HCT116 (cell line): Measurements from ENCODE around the gene LRRC3. TPM values are rescaled to one million over a fixed set of nuclear protein-coding genes. Genes with fewer than 3 reads are reported as not detected.

Source experiments
- ATAC-seq: fragments of 200-7000 bp; cut with Tn5 transposase; 2 replicates; pipeline ENCODE4 v1.9.1; 2020; ENCODE audit warnings: mild to moderate bottlenecking, moderate library complexity
- BruUV-seq: library from RNA; stranded (reverse); fragments of 400-500 nt; replicated peaks from 2 replicates; lab custom pipeline; 2021; lab: Mats Ljungman, UMichigan
- CTCF ChIA-PET: fragments of 300-600 bp; sonication (Branson Sonifier 250); formaldehyde crosslinking; loops from one replicate; lab custom pipeline; 2021; ENCODE audit warnings: antibody characterized with exemption; lab: Charles Lee
- POLR2A ChIA-PET: fragments of 300-600, 350-600 bp; sonication (Branson Sonifier 250); formaldehyde crosslinking; loops from one replicate; lab custom pipeline; 2021; ENCODE audit warnings: antibody characterized with exemption; lab: Charles Lee
- RAD21 ChIA-PET, 2 experiments: fragments of 300-600 bp; sonication (Branson Sonifier 250); formaldehyde crosslinking; loops; one replicate each; lab custom pipeline; 2023; ENCODE audit warnings: low total read pairs in 2 of 2; ENCODE audit not compliant: uncharacterized antibody in 2 of 2, unreplicated experiment in 2 of 2, low non-redundant PET in 1 of 2; lab: Charles Lee
- DNase-seq: peaks from one replicate; pipeline ENCODE4 v3.0.0-alpha.2; 2010; ENCODE audit warnings: low read depth, low spot score
- H2AFZ ChIP-seq: fragments of 200-600 bp; shearing (Covaris generic), sonication (generic); 2 replicates; pipeline ENCODE4 v1.6.1; 2017; ENCODE audit warnings: low read depth, mixed run types, mixed read lengths, antibody characterized with exemption, low read length; ENCODE audit not compliant: poor library complexity, severe bottlenecking
- H3K27ac ChIP-seq: 2 replicates; pipeline ENCODE4 v1.5.1; 2012; ENCODE audit warnings: low read depth, low read length
- H3K27me3 ChIP-seq: fragments of 200-600 bp; sonication (generic); 2 replicates; pipeline ENCODE4 v1.6.1; 2016; ENCODE audit warnings: mixed run types, low read length, mixed read lengths; ENCODE audit not compliant: insufficient read depth
- H3K36me3 ChIP-seq, 2 experiments: fragments of 200-500 bp in 1 of 2; fragments of 200-600 bp in 1 of 2; sonication (Bioruptor generic) in 1 of 2; sonication (generic) in 1 of 2; 2 replicates each; pipeline versions ENCODE4 v1.5.1 to v1.6.1; 2014 to 2016; ENCODE audit warnings: low read length in 2 of 2, inconsistent platforms in 1 of 2, mixed read lengths in 1 of 2, mixed run types in 1 of 2; ENCODE audit not compliant: insufficient read depth in 2 of 2, control insufficient read depth in 1 of 2
- H3K4me1 ChIP-seq, 2 experiments: fragments of 200-600 bp in 1 of 2; sonication (generic) in 1 of 2; 2 replicates each; pipeline versions ENCODE4 v1.5.1 to v1.6.1; 2012 to 2017; ENCODE audit warnings: low read length in 2 of 2, inconsistent platforms in 1 of 2, mild to moderate bottlenecking in 1 of 2, mixed read lengths in 1 of 2, mixed run types in 1 of 2, moderate library complexity in 1 of 2; ENCODE audit not compliant: insufficient read depth in 2 of 2, control insufficient read depth in 1 of 2
- H3K4me2 ChIP-seq: fragments of 200-600 bp; sonication (generic); 2 replicates; pipeline ENCODE4 v1.6.1; 2017; ENCODE audit warnings: mixed run types, low read length, mixed read lengths
- H3K4me3 ChIP-seq, 2 experiments: fragments of 200-600 bp in 1 of 2; sonication (generic) in 1 of 2; replicated peaks in 1 of 2; 2 replicates each; pipeline ENCODE4 v1.5.1; 2011 to 2016; ENCODE audit warnings: low read length in 2 of 2, control low read depth in 1 of 2, low read depth in 1 of 2, mild to moderate bottlenecking in 1 of 2, mixed read lengths in 1 of 2, mixed run types in 1 of 2
- H3K79me2 ChIP-seq: fragments of 200-600 bp; sonication (generic); 2 replicates; pipeline ENCODE4 v1.6.1; 2017; ENCODE audit warnings: mild to moderate bottlenecking, mixed run types, low read length, moderate library complexity, mixed read lengths; ENCODE audit not compliant: insufficient read depth
- H3K9ac ChIP-seq: fragments of 200-600 bp; sonication (generic); 2 replicates; pipeline ENCODE4 v1.6.1; 2016; ENCODE audit warnings: low read length, mixed read lengths
- H3K9me2 ChIP-seq: fragments of 200-600 bp; sonication (generic), shearing (Covaris generic); 2 replicates; pipeline ENCODE4 v1.6.1; 2017; ENCODE audit warnings: mixed run types, mild to moderate bottlenecking, moderate library complexity; ENCODE audit not compliant: insufficient read depth
- H3K9me3 ChIP-seq, 2 experiments: fragments of 200-500 bp in 1 of 2; fragments of 200-600 bp in 1 of 2; sonication (Bioruptor generic) in 1 of 2; sonication (generic) in 1 of 2; 2 replicates each; pipeline ENCODE4 v1.6.1; 2014 to 2017; ENCODE audit warnings: low read length in 2 of 2, mixed read lengths in 2 of 2, inconsistent platforms in 1 of 2, low read depth in 1 of 2, mild to moderate bottlenecking in 1 of 2, mixed run types in 1 of 2, moderate library complexity in 1 of 2; ENCODE audit not compliant: control insufficient read depth in 1 of 2, insufficient read depth in 1 of 2
- H4K20me1 ChIP-seq: fragments of 200-600 bp; sonication (generic), shearing (Covaris generic); 2 replicates; pipeline ENCODE4 v1.6.1; 2017; ENCODE audit warnings: mixed run types, mild to moderate bottlenecking, moderate library complexity; ENCODE audit not compliant: insufficient read depth
- CBX3 ChIP-seq: IDR thresholded peaks from 2 replicates; pipeline ENCODE4 v1.6.1; 2012; ENCODE audit warnings: low read depth
- EGR1 ChIP-seq: IDR thresholded peaks from 2 replicates; pipeline ENCODE4 v1.6.1; 2012; ENCODE audit warnings: low read depth
- EZH2phosphoT487 ChIP-seq: fragments of 200-600 bp; IDR thresholded peaks from 2 replicates; pipeline ENCODE4 v1.6.1; 2018; ENCODE audit warnings: antibody characterized with exemption, borderline replicate concordance
- RAD21 ChIP-seq: IDR thresholded peaks from 2 replicates; pipeline ENCODE4 v1.6.1; 2012; ENCODE audit warnings: low read depth, mild to moderate bottlenecking
- SIN3A ChIP-seq: IDR thresholded peaks from 2 replicates; pipeline ENCODE4 v1.6.1; 2012; ENCODE audit warnings: low read depth
- SP1 ChIP-seq: IDR thresholded peaks from 2 replicates; pipeline ENCODE4 v1.6.1; 2012; ENCODE audit warnings: low read depth
- SRF ChIP-seq: IDR thresholded peaks from 2 replicates; pipeline ENCODE4 v1.6.1; 2012; ENCODE audit warnings: low read depth
- YY1 ChIP-seq: IDR thresholded peaks from 2 replicates; pipeline ENCODE4 v1.6.1; 2011; ENCODE audit warnings: low read length, low read depth, moderate library complexity, mild to moderate bottlenecking; ENCODE audit not compliant: insufficient replicate concordance; ENCODE audit errors: extremely low read depth
- ZFX ChIP-seq: fragments of 450-650 bp; IDR thresholded peaks from 2 replicates; pipeline ENCODE4 v1.6.1; 2017
- intact Hi-C: fragments of 100-400 bp; cut with micrococcal nuclease; formaldehyde crosslinking; loops from 2 replicates; pipeline ENCODE4 v1.10.0; 2022
- total RNA-seq: library from RNA; stranded (reverse); gene quantifications from one replicate; pipeline ENCODE4 v1.2.1, GENCODE V29; 2021; ENCODE audit not compliant: unreplicated experiment
- TF ChIP-seq, protein P1 (sequence below): IDR thresholded peaks from 2 replicates; pipeline ENCODE4 v1.6.1; 2012
- TF ChIP-seq, protein P2 (sequence below): IDR thresholded peaks from 2 replicates; pipeline ENCODE4 v1.6.1; 2011; ENCODE audit warnings: mild to moderate bottlenecking, low read length, moderate library complexity; ENCODE audit not compliant: insufficient replicate concordance; ENCODE audit errors: extremely low read depth
- TF ChIP-seq, protein P3 (sequence below), 3 experiments: fragments of 200-600 bp in 1 of 3; sonication (generic) in 1 of 3; IDR thresholded peaks in 2 of 3; conservative IDR thresholded peaks in 1 of 3; 2 replicates each; pipeline ENCODE4 v1.5.1; 2012 to 2017; ENCODE audit warnings: low read depth in 2 of 3, low read length in 2 of 3, antibody characterized with exemption in 1 of 3, borderline replicate concordance in 1 of 3, control low read depth in 1 of 3, mild to moderate bottlenecking in 1 of 3, mixed read lengths in 1 of 3, mixed run types in 1 of 3, moderate library complexity in 1 of 3; ENCODE audit not compliant: insufficient read depth in 1 of 3
- TF ChIP-seq, protein P4 (sequence below): IDR thresholded peaks from 2 replicates; pipeline ENCODE4 v1.6.1; 2012; ENCODE audit warnings: low read depth

Gene LRRC3
- total RNA-seq, 1 experiment from 2014 or later = 7.5 TPM

DNA sequence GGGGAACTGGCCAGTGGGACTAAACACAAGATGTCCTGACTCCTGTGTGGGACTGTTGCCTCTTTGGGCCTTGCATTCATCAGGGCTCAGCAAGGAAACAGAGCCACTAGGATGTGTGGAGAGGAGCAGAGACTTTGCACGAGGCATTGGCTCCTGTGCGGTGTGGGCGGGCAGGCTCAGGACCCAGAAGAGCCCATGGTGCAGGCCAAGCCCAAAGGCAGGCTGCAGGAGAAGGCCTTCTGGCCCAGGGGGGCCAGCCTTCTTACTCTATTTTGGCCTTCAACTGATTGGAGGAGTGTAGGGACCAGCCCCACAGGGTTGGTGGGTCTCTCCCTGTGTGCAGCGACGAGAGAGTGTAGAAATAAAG lies 23.5 kb downstream of the LRRC3 start:
- H3K27me3 ChIP-seq = no peaks in the 10 kb centered on the region
- no peaks in the 10 kb centered on the region for H3K79me2 ChIP-seq
- RAD21 ChIA-PET = no interaction called here
- TF ChIP-seq CBX3 (no peak), YY1 (no peak), SRF (no peak), SP1 (no peak), SIN3A (no peak), EGR1 (no peak), ZFX (no peak), RAD21 (no peak), EZH2phosphoT487 (no peak)
- TF ChIP-seq, protein P1, sequence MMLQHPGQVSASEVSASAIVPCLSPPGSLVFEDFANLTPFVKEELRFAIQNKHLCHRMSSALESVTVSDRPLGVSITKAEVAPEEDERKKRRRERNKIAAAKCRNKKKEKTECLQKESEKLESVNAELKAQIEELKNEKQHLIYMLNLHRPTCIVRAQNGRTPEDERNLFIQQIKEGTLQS = no peak
- TF ChIP-seq, protein P2, sequence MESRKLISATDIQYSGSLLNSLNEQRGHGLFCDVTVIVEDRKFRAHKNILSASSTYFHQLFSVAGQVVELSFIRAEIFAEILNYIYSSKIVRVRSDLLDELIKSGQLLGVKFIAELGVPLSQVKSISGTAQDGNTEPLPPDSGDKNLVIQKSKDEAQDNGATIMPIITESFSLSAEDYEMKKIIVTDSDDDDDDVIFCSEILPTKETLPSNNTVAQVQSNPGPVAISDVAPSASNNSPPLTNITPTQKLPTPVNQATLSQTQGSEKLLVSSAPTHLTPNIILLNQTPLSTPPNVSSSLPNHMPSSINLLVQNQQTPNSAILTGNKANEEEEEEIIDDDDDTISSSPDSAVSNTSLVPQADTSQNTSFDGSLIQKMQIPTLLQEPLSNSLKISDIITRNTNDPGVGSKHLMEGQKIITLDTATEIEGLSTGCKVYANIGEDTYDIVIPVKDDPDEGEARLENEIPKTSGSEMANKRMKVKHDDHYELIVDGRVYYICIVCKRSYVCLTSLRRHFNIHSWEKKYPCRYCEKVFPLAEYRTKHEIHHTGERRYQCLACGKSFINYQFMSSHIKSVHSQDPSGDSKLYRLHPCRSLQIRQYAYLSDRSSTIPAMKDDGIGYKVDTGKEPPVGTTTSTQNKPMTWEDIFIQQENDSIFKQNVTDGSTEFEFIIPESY = no peak
- TF ChIP-seq, protein P3, sequence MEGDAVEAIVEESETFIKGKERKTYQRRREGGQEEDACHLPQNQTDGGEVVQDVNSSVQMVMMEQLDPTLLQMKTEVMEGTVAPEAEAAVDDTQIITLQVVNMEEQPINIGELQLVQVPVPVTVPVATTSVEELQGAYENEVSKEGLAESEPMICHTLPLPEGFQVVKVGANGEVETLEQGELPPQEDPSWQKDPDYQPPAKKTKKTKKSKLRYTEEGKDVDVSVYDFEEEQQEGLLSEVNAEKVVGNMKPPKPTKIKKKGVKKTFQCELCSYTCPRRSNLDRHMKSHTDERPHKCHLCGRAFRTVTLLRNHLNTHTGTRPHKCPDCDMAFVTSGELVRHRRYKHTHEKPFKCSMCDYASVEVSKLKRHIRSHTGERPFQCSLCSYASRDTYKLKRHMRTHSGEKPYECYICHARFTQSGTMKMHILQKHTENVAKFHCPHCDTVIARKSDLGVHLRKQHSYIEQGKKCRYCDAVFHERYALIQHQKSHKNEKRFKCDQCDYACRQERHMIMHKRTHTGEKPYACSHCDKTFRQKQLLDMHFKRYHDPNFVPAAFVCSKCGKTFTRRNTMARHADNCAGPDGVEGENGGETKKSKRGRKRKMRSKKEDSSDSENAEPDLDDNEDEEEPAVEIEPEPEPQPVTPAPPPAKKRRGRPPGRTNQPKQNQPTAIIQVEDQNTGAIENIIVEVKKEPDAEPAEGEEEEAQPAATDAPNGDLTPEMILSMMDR (IDR thresholded peaks at IDR 0.05 in 2 of 3, conservative IDR thresholded peaks at IDR 0.05 in 1 of 3; ENCODE audit: borderline replicate concordance in 1 of 3, insufficient read depth in 1 of 3, low read depth in 2 of 3, low read length in 2 of 3) = no peak
- TF ChIP-seq, protein P4, sequence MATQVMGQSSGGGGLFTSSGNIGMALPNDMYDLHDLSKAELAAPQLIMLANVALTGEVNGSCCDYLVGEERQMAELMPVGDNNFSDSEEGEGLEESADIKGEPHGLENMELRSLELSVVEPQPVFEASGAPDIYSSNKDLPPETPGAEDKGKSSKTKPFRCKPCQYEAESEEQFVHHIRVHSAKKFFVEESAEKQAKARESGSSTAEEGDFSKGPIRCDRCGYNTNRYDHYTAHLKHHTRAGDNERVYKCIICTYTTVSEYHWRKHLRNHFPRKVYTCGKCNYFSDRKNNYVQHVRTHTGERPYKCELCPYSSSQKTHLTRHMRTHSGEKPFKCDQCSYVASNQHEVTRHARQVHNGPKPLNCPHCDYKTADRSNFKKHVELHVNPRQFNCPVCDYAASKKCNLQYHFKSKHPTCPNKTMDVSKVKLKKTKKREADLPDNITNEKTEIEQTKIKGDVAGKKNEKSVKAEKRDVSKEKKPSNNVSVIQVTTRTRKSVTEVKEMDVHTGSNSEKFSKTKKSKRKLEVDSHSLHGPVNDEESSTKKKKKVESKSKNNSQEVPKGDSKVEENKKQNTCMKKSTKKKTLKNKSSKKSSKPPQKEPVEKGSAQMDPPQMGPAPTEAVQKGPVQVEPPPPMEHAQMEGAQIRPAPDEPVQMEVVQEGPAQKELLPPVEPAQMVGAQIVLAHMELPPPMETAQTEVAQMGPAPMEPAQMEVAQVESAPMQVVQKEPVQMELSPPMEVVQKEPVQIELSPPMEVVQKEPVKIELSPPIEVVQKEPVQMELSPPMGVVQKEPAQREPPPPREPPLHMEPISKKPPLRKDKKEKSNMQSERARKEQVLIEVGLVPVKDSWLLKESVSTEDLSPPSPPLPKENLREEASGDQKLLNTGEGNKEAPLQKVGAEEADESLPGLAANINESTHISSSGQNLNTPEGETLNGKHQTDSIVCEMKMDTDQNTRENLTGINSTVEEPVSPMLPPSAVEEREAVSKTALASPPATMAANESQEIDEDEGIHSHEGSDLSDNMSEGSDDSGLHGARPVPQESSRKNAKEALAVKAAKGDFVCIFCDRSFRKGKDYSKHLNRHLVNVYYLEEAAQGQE = no peak
- H3K36me3 ChIP-seq = no peaks in the 10 kb centered on the region
- no peak overlapping the region for H3K4me3 ChIP-seq
- ATAC-seq = no peak
- CTCF ChIA-PET = interaction anchor here (1.5 kb wide), 1 partner anchor 176 kb away, joined by 5 read pairs; no protein-coding TSS in a partner anchor
- intact Hi-C loops = no loop called here
- H3K27ac ChIP-seq = no peak overlapping the region
- POLR2A ChIA-PET = no interaction called here
- no peaks in the 10 kb centered on the region for H3K9me3 ChIP-seq
- no peaks in the 10 kb centered on the region for H3K9me2 ChIP-seq
- H3K4me1 ChIP-seq = no peaks in the 10 kb centered on the region
- H2AFZ ChIP-seq = no peak overlapping the region
- no TSS peak for BruUV-seq
- no peaks in the 10 kb centered on the region for H4K20me1 ChIP-seq
- no peak overlapping the region for H3K9ac ChIP-seq
- H3K4me2 ChIP-seq = no peak overlapping the region
- no peak for DNase-seq
